HEK293 (cell line): ENCODE data around the gene AMPH.

ENCODE experiments used
- CTCF ChIA-PET: fragments of 350-600 bp; formaldehyde crosslinking; extraction: SDS; loops from one replicate; lab custom pipeline; 2021; ENCODE audit warnings: antibody characterized with exemption; lab: Yijun Ruan, JAX
- POLR2A ChIA-PET: fragments of 300-600 bp; formaldehyde crosslinking; extraction: SDS; loops from one replicate; lab custom pipeline; 2020; ENCODE audit warnings: antibody characterized with exemption, inconsistent platforms; lab: Yijun Ruan, JAX
- H3K27ac ChIP-seq: fragments of 200-500 bp; sonication (Bioruptor generic); 2 replicates; pipeline ENCODE4 v1.5.1; 2014; ENCODE audit warnings: low read depth, low read length, control low read depth, inconsistent platforms; ENCODE audit errors: extremely low read depth
- H3K36me3 ChIP-seq, 2 experiments: fragments of 200-500 bp in 1 of 2; sonication (Bioruptor generic) in 1 of 2; 1 replicate in 1 of 2; 2 replicates in 1 of 2; pipeline ENCODE4 v1.5.1; 2014 to 2017; ENCODE audit warnings: inconsistent platforms in 2 of 2, low read length in 2 of 2; ENCODE audit not compliant: control insufficient read depth in 2 of 2, insufficient read depth in 1 of 2
- H3K4me1 ChIP-seq: fragments of 200-500 bp; sonication (Bioruptor generic); 2 replicates; pipeline ENCODE4 v1.5.1; 2014; ENCODE audit warnings: mild to moderate bottlenecking, low read length, inconsistent platforms; ENCODE audit not compliant: control insufficient read depth, insufficient read depth
- H3K4me3 ChIP-seq: 2 replicates; pipeline ENCODE4 v1.5.1; 2011; ENCODE audit warnings: low read depth, mild to moderate bottlenecking, control low read depth, low read length, moderate library complexity
- H3K9me3 ChIP-seq: fragments of 200-500 bp; sonication (Bioruptor generic); 2 replicates; pipeline ENCODE4 v1.5.1; 2014; ENCODE audit warnings: low read depth, low read length, inconsistent platforms; ENCODE audit not compliant: control insufficient read depth, insufficient read depth
- OSR2 ChIP-seq: fragments of 450-650 bp; formaldehyde crosslinking; IDR thresholded peaks from 2 replicates; pipeline ENCODE4 v1.5.1; 2016; ENCODE audit warnings: missing biosample characterization, missing genetic modification characterization
- SCRT1 ChIP-seq: fragments of 450-650 bp; formaldehyde crosslinking; IDR thresholded peaks from 2 replicates; pipeline ENCODE4 v1.5.1; 2016; ENCODE audit warnings: missing biosample characterization, missing genetic modification characterization, borderline replicate concordance
- SCRT2 ChIP-seq: fragments of 450-650 bp; formaldehyde crosslinking; IDR thresholded peaks from 2 replicates; pipeline ENCODE4 v1.5.1; 2016; ENCODE audit warnings: missing biosample characterization, missing genetic modification characterization
- ZNF140 ChIP-seq: fragments of 450-650 bp; formaldehyde crosslinking; IDR thresholded peaks from 2 replicates; pipeline ENCODE4 v1.5.1; 2016; ENCODE audit warnings: missing biosample characterization, missing genetic modification characterization
- ZNF202 ChIP-seq: fragments of 450-650 bp; formaldehyde crosslinking; IDR thresholded peaks from 2 replicates; pipeline ENCODE4 v1.5.1; 2016; ENCODE audit warnings: missing biosample characterization, missing genetic modification characterization, borderline replicate concordance
- ZNF23 ChIP-seq: fragments of 450-650 bp; formaldehyde crosslinking; IDR thresholded peaks from 2 replicates; pipeline ENCODE4 v1.5.1; 2016; ENCODE audit warnings: missing biosample characterization, missing genetic modification characterization, borderline replicate concordance
- ZNF37A ChIP-seq: fragments of 450-650 bp; IDR thresholded peaks from 2 replicates; pipeline ENCODE4 v1.5.1; 2018; ENCODE audit warnings: missing biosample characterization, missing genetic modification characterization
- ZNF544 ChIP-seq: fragments of 450-650 bp; formaldehyde crosslinking; IDR thresholded peaks from 2 replicates; pipeline ENCODE4 v1.5.0; 2017; ENCODE audit warnings: missing biosample characterization, missing genetic modification characterization
- ZNF571 ChIP-seq: fragments of 450-650 bp; formaldehyde crosslinking; IDR thresholded peaks from 2 replicates; pipeline ENCODE4 v1.5.0; 2017; ENCODE audit warnings: missing biosample characterization, missing genetic modification characterization
- ZNF626 ChIP-seq: fragments of 450-650 bp; sonication (Bioruptor Pico); formaldehyde crosslinking; IDR thresholded peaks from 2 replicates; pipeline ENCODE4 v1.5.1; 2018; ENCODE audit warnings: missing biosample characterization, missing genetic modification characterization, inconsistent platforms
- ZNF629 ChIP-seq: fragments of 450-650 bp; formaldehyde crosslinking; IDR thresholded peaks from 2 replicates; pipeline ENCODE4 v1.5.1; 2017; ENCODE audit warnings: missing biosample characterization, missing genetic modification characterization
- ZNF768 ChIP-seq: fragments of 450-650 bp; formaldehyde crosslinking; IDR thresholded peaks from 2 replicates; pipeline ENCODE4 v1.5.1; 2018; ENCODE audit warnings: missing biosample characterization, mild to moderate bottlenecking, missing genetic modification characterization
- ZNF837 ChIP-seq: fragments of 450-650 bp; formaldehyde crosslinking; IDR thresholded peaks from 2 replicates; pipeline ENCODE4 v1.5.1; 2016; ENCODE audit warnings: missing biosample characterization, missing genetic modification characterization
- TF ChIP-seq, protein P1 (sequence below): fragments of 450-650 bp; formaldehyde crosslinking; IDR thresholded peaks from 2 replicates; pipeline ENCODE4 v1.5.1; 2016; ENCODE audit warnings: missing biosample characterization, missing genetic modification characterization
- TF ChIP-seq, protein P2 (sequence below): fragments of 450-650 bp; formaldehyde crosslinking; IDR thresholded peaks from 2 replicates; pipeline ENCODE4 v1.5.1; 2016; ENCODE audit warnings: missing biosample characterization, missing genetic modification characterization, low read depth
- TF ChIP-seq, protein P3 (sequence below): fragments of 450-650 bp; formaldehyde crosslinking; IDR thresholded peaks from 2 replicates; pipeline ENCODE4 v1.5.1; 2016; ENCODE audit warnings: missing biosample characterization, missing genetic modification characterization
- TF ChIP-seq, protein P4 (sequence below): fragments of 450-650 bp; formaldehyde crosslinking; IDR thresholded peaks from 2 replicates; pipeline ENCODE4 v1.5.1; 2016; ENCODE audit warnings: missing biosample characterization, missing genetic modification characterization

Gene AMPH

DNA sequence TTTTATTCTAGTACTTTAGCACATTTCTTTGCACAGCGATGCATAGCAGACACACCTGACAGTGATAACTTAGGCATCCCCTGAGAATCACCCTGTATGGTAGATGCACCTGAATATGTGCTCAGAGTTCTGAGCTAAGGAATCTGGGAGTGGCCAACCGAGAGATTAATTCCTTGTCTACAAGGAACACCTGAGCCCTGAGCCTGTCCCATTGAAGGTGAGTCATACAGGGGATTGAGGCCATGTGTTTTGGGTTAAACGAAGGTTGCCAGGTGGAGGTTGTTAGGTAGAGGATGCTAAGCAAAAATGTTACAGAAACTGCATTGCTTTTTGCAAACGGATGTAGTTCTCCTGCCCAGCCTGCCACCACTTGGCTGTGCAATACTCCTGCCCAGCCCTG lies 128.9 kb downstream of the AMPH start:
- CTCF ChIA-PET = no interaction called here
- no peak overlapping the region for H3K27ac ChIP-seq
- no peaks in the 10 kb centered on the region for H3K9me3 ChIP-seq
- H3K36me3 ChIP-seq = no peaks in the 10 kb centered on the region
- POLR2A ChIA-PET = no interaction called here
- H3K4me3 ChIP-seq = no peak overlapping the region
- TF ChIP-seq ZNF837 (tag by site-specific recombination) (no peak), ZNF23 (tag by site-specific recombination) (no peak), ZNF202 (tag by site-specific recombination) (no peak), OSR2 (no peak), ZNF571 (tag by site-specific recombination) (no peak), SCRT2 (tag by site-specific recombination) (no peak), ZNF544 (tag by site-specific recombination) (no peak), ZNF140 (tag by site-specific recombination) (no peak), ZNF37A (no peak), ZNF626 (no peak), ZNF629 (tag by site-specific recombination) (no peak), ZNF768 (tag by site-specific recombination) (no peak), SCRT1 (tag by site-specific recombination) (no peak)
- TF ChIP-seq, protein P1, sequence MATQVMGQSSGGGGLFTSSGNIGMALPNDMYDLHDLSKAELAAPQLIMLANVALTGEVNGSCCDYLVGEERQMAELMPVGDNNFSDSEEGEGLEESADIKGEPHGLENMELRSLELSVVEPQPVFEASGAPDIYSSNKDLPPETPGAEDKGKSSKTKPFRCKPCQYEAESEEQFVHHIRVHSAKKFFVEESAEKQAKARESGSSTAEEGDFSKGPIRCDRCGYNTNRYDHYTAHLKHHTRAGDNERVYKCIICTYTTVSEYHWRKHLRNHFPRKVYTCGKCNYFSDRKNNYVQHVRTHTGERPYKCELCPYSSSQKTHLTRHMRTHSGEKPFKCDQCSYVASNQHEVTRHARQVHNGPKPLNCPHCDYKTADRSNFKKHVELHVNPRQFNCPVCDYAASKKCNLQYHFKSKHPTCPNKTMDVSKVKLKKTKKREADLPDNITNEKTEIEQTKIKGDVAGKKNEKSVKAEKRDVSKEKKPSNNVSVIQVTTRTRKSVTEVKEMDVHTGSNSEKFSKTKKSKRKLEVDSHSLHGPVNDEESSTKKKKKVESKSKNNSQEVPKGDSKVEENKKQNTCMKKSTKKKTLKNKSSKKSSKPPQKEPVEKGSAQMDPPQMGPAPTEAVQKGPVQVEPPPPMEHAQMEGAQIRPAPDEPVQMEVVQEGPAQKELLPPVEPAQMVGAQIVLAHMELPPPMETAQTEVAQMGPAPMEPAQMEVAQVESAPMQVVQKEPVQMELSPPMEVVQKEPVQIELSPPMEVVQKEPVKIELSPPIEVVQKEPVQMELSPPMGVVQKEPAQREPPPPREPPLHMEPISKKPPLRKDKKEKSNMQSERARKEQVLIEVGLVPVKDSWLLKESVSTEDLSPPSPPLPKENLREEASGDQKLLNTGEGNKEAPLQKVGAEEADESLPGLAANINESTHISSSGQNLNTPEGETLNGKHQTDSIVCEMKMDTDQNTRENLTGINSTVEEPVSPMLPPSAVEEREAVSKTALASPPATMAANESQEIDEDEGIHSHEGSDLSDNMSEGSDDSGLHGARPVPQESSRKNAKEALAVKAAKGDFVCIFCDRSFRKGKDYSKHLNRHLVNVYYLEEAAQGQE = no peak
- TF ChIP-seq, protein P2, sequence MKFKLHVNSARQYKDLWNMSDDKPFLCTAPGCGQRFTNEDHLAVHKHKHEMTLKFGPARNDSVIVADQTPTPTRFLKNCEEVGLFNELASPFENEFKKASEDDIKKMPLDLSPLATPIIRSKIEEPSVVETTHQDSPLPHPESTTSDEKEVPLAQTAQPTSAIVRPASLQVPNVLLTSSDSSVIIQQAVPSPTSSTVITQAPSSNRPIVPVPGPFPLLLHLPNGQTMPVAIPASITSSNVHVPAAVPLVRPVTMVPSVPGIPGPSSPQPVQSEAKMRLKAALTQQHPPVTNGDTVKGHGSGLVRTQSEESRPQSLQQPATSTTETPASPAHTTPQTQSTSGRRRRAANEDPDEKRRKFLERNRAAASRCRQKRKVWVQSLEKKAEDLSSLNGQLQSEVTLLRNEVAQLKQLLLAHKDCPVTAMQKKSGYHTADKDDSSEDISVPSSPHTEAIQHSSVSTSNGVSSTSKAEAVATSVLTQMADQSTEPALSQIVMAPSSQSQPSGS = no peak
- TF ChIP-seq, protein P3, sequence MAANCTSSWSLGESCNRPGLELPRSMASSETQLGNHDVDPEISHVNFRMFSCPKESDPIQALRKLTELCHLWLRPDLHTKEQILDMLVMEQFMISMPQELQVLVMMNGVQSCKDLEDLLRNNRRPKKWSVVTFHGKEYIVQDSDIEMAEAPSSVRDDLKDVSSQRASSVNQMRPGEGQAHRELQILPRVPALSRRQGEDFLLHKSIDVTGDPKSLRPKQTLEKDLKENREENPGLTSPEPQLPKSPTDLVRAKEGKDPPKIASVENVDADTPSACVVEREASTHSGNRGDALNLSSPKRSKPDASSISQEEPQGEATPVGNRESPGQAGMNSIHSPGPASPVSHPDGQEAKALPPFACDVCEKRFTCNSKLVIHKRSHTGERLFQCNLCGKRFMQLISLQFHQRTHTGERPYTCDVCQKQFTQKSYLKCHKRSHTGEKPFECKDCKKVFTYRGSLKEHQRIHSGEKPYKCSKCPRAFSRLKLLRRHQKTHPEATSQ (tag by site-specific recombination) = no peak
- TF ChIP-seq, protein P4, sequence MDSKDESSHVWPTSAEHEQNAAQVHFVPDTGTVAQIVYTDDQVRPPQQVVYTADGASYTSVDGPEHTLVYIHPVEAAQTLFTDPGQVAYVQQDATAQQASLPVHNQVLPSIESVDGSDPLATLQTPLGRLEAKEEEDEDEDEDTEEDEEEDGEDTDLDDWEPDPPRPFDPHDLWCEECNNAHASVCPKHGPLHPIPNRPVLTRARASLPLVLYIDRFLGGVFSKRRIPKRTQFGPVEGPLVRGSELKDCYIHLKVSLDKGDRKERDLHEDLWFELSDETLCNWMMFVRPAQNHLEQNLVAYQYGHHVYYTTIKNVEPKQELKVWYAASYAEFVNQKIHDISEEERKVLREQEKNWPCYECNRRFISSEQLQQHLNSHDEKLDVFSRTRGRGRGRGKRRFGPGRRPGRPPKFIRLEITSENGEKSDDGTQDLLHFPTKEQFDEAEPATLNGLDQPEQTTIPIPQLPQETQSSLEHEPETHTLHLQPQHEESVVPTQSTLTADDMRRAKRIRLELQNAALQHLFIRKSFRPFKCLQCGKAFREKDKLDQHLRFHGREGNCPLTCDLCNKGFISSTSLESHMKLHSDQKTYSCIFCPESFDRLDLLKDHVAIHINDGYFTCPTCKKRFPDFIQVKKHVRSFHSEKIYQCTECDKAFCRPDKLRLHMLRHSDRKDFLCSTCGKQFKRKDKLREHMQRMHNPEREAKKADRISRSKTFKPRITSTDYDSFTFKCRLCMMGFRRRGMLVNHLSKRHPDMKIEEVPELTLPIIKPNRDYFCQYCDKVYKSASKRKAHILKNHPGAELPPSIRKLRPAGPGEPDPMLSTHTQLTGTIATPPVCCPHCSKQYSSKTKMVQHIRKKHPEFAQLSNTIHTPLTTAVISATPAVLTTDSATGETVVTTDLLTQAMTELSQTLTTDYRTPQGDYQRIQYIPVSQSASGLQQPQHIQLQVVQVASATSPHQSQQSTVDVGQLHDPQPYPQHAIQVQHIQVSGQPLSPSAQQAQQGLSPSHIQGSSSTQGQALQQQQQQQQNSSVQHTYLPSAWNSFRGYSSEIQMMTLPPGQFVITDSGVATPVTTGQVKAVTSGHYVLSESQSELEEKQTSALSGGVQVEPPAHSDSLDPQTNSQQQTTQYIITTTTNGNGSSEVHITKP (tag by site-specific recombination) = no peak
- TF ChIP-seq, all 188 proteins: peak for 0
- no peaks in the 10 kb centered on the region for H3K4me1 ChIP-seq
